Calu3 (cell line): ENCODE results near the gene NTRK1. TPM values are rescaled to one million over a fixed set of nuclear protein-coding genes. Genes with fewer than 3 reads are reported as not detected.

ENCODE experiments used
- BruUV-seq: library from RNA; stranded (reverse); fragments of 400-500 nt; replicated peaks from 2 replicates; lab custom pipeline; 2021; lab: Mats Ljungman, UMichigan
- CTCF ChIA-PET: fragments of 300-600 bp; sonication (Branson Sonifier 250); formaldehyde crosslinking; loops from one replicate; lab custom pipeline; 2022; ENCODE audit warnings: antibody characterized with exemption; lab: Charles Lee
- DNase-seq: peaks from one replicate; pipeline ENCODE4 v3.0.0; 2022
- H3K27ac Mint-ChIP-seq: one replicate; pipeline ENCODE4 v1.8.0; 2022; ENCODE audit warnings: mixed read lengths; ENCODE audit not compliant: unreplicated experiment
- H3K27me3 Mint-ChIP-seq: one replicate; pipeline ENCODE4 v1.8.0; 2022; ENCODE audit warnings: mixed read lengths; ENCODE audit not compliant: unreplicated experiment
- H3K36me3 Mint-ChIP-seq: one replicate; pipeline ENCODE4 v1.8.0; 2022; ENCODE audit warnings: mild to moderate bottlenecking, moderate library complexity, mixed read lengths; ENCODE audit not compliant: insufficient read depth, unreplicated experiment
- H3K4me1 Mint-ChIP-seq: one replicate; pipeline ENCODE4 v1.8.0; 2022; ENCODE audit warnings: mild to moderate bottlenecking, low read depth, mixed read lengths; ENCODE audit not compliant: unreplicated experiment
- H3K4me3 Mint-ChIP-seq: one replicate; pipeline ENCODE4 v1.8.0; 2022; ENCODE audit warnings: mild to moderate bottlenecking, low read depth, moderate library complexity, mixed read lengths; ENCODE audit not compliant: unreplicated experiment
- H3K9me3 Mint-ChIP-seq: one replicate; pipeline ENCODE4 v1.8.0; 2022; ENCODE audit warnings: low read depth, mixed read lengths; ENCODE audit not compliant: unreplicated experiment
- CTCF ChIP-seq: fragments of 200-600 bp; IDR thresholded peaks from one replicate; pipeline ENCODE4 v1.8.0; 2022; ENCODE audit warnings: antibody characterized with exemption; ENCODE audit not compliant: unreplicated experiment
- intact Hi-C: fragments of 100-400 bp; cut with micrococcal nuclease; formaldehyde crosslinking; loops from one replicate; pipeline ENCODE4 v1.10.0; 2022; ENCODE audit not compliant: unreplicated experiment
- total RNA-seq: library from RNA; stranded (reverse); gene quantifications from 2 replicates; pipeline ENCODE4 v1.2.3, GENCODE V29; 2022

The NTRK1 gene
- total RNA-seq, 1 experiment from 2014 or later: not detected

GRCh38 chr1:156865865-156866248, 5.2 kb downstream of the NTRK1 start:
- CTCF ChIA-PET: no interaction called here
- no peak overlapping the region for H3K4me3 Mint-ChIP-seq
- peaks cover 79% of the 10 kb centered on the region for H3K27me3 Mint-ChIP-seq
- BruUV-seq: no TSS peak
- no peak for TF ChIP-seq CTCF
- intact Hi-C loops: no loop called here
- H3K9me3 Mint-ChIP-seq: no peaks in the 10 kb centered on the region
- H3K36me3 Mint-ChIP-seq: no peaks in the 10 kb centered on the region
- no peak for DNase-seq
- no peak overlapping the region for H3K27ac Mint-ChIP-seq
- peaks cover 8% of the 10 kb centered on the region for H3K4me1 Mint-ChIP-seq

DNA sequence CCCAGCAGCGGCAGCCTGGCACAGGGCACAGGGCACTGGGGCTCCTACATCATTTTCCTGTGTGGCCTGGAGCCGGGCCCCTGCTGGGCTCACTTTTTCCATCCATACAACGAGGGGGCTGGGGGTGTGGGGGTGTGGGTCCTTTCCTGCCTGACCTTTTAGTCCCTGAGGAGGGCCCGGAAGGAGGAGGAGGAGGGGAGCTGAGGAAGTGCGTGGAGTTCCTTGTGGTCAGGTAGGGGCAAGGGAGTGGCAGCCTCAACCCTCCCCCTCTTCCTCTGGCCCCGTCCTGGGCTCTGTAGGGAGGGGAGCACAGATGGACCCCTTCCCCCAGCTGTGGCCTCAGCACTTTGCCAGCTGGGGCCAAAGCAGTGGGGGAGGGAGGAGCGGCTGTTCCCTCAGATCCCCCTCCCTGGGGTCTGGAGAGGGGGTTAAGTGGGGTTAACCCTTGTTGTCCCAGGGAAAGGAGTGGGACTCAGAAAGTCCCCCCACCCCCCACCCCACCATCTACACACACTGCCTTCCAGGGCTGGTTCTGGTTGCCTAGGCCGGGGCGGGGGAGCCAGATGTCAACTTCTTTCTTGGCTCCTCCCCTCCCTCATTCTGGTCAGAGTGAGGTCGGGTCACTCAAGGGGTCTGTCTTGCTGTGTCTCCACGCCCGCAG, 5.7 kb downstream of the NTRK1 start:
- no peaks in the 10 kb centered on the region for H3K9me3 Mint-ChIP-seq
- CTCF ChIA-PET: no interaction called here
- H3K4me3 Mint-ChIP-seq: no peak overlapping the region
- intact Hi-C loops: no loop called here
- BruUV-seq: no TSS peak
- no peak overlapping the region for H3K27ac Mint-ChIP-seq
- H3K4me1 Mint-ChIP-seq: peaks cover 8% of the 10 kb centered on the region
- H3K27me3 Mint-ChIP-seq: peaks cover 75% of the 10 kb centered on the region
- H3K36me3 Mint-ChIP-seq: no peaks in the 10 kb centered on the region
- no peak for TF ChIP-seq CTCF
- no peak for DNase-seq

- no peak overlapping the region for H3K27ac Mint-ChIP-seq
- BruUV-seq: no TSS peak
- DNase-seq: no peak
- no peaks in the 10 kb centered on the region for H3K9me3 Mint-ChIP-seq
- H3K27me3 Mint-ChIP-seq: peaks cover 67% of the 10 kb centered on the region
- CTCF ChIA-PET: no interaction called here
- peaks cover 2% of the 10 kb centered on the region for H3K4me1 Mint-ChIP-seq
- H3K4me3 Mint-ChIP-seq: no peak overlapping the region
- H3K36me3 Mint-ChIP-seq: no peaks in the 10 kb centered on the region
- intact Hi-C loops: no loop called here
- TF ChIP-seq CTCF: no peak
These were observed 7.7 kb downstream of the NTRK1 start for GRCh38 chr1:156868341-156868740.

GRCh38 chr1:156869455-156869854, 8.8 kb downstream of the NTRK1 start:
- Mint-ChIP-seq H3K27ac (no peak overlapping the region), H3K4me1 (no peaks in the 10 kb centered on the region), H3K9me3 (no peaks in the 10 kb centered on the region), H3K4me3 (no peak overlapping the region), H3K27me3 (peaks cover 67% of the 10 kb centered on the region), H3K36me3 (no peaks in the 10 kb centered on the region)
- TF ChIP-seq CTCF: no peak
- BruUV-seq: no TSS peak
- CTCF ChIA-PET: no interaction called here
- intact Hi-C loops: no loop called here
- no peak for DNase-seq
